Spleen (tissue), 11 donors: Measurements from ENCODE around the gene RNF224. TPM values are rescaled to one million over a fixed set of nuclear protein-coding genes. Genes with fewer than 3 reads are reported as not detected.

Source experiments
- DNase-seq: peaks from one replicate; pipeline ENCODE4 v3.0.0-alpha.2; 2020
- H3K27ac ChIP-seq, 8 donors: fragments of 200-600 bp; sonication (generic) in 7 of 8; 1 replicate in 4 of 8; 2 replicates in 4 of 8; pipeline versions ENCODE4 v1.5.0 to v1.8.0; 2016 to 2021; ENCODE audit warnings: inconsistent platforms in 4 of 8, mild to moderate bottlenecking in 4 of 8, moderate library complexity in 1 of 8
- H3K27me3 ChIP-seq, 7 donors: fragments of 200-600 bp; sonication (generic) in 6 of 7; replicated peaks in 1 of 7; 1 replicate in 4 of 7; 2 replicates in 3 of 7; pipeline versions ENCODE4 v1.5.0 to v1.8.0; 2016 to 2021; ENCODE audit warnings: inconsistent platforms in 3 of 7, mild to moderate bottlenecking in 1 of 7
- H3K36me3 ChIP-seq, 6 donors: fragments of 200-600 bp; sonication (generic) in 5 of 6; 1 replicate in 4 of 6; 2 replicates in 2 of 6; pipeline versions ENCODE4 v1.5.0 to v1.8.0; 2016 to 2021; ENCODE audit warnings: inconsistent platforms in 2 of 6
- H3K4me1 ChIP-seq, 6 donors: fragments of 200-600 bp; sonication (generic) in 5 of 6; 1 replicate in 3 of 6; 2 replicates in 3 of 6; pipeline versions ENCODE4 v1.5.0 to v1.8.0; 2016 to 2021; ENCODE audit warnings: inconsistent platforms in 3 of 6
- H3K4me3 ChIP-seq, 8 donors: fragments of 200-600 bp; sonication (generic) in 7 of 8; 1 replicate in 4 of 8; 2 replicates in 4 of 8; pipeline versions ENCODE4 v1.5.0 to v1.8.0; 2016 to 2021; ENCODE audit warnings: inconsistent platforms in 4 of 8, mild to moderate bottlenecking in 4 of 8, moderate library complexity in 2 of 8
- H3K9me3 ChIP-seq, 8 donors: fragments of 200-600 bp; sonication (generic) in 7 of 8; 1 replicate in 4 of 8; 2 replicates in 4 of 8; pipeline versions ENCODE4 v1.5.0 to v1.8.0; 2016 to 2021; ENCODE audit warnings: inconsistent platforms in 4 of 8
- POLR2A ChIP-seq, 3 donors: fragments of 450-650 bp; IDR thresholded peaks; one replicate each; pipeline ENCODE4 v1.5.1; 2017; ENCODE audit warnings: antibody characterized with exemption in 3 of 3, mild to moderate bottlenecking in 1 of 3
- POLR2AphosphoS5 ChIP-seq, 3 donors: sonication (generic); formaldehyde crosslinking; IDR thresholded peaks; one replicate each; pipeline ENCODE4 v1.5.1; 2017; ENCODE audit warnings: antibody characterized with exemption in 3 of 3
- WGBS, 5 donors: extraction: QIAGEN DNeasy Blood & Tissue Kit in 3 of 5; methylation state at CpG; one replicate each; pipeline versions ENCODE4 v1.1.5 to v1.1.7; 2013 to 2018; 5-methylcytosine and 5-hydroxymethylcytosine counted together
- intact Hi-C: fragments of 100-400 bp; cut with DNase I; formaldehyde crosslinking; loops from one replicate; pipeline ENCODE4 v1.15.0; 2023; ENCODE audit warnings: low total_unique reads
- polyA plus RNA-seq, 3 donors: library from polyadenylated mRNA; stranded (reverse); fragments of 200-250 nt; gene quantifications; one replicate each; pipeline ENCODE4 v1.2.1, GENCODE V29; 2013
- total RNA-seq, 7 donors: library from RNA; depleted of rRNA in 3 of 7; stranded (reverse); fragments of >200 nt in 3 of 7; fragmentation: NEBNext Ultra II Directional in 4 of 7; extraction: Animal tissue kit (Norgen Biotek cat#: 25700) in 4 of 7; gene quantifications; one replicate each; pipeline versions ENCODE4 v1.1.0 to v1.2.1, GENCODE V29; 2016 to 2021
- TF ChIP-seq, protein P1 (sequence below), 11 experiments: fragments of 200-600 bp in 7 of 11; fragments of 450-650 bp in 4 of 11; sonication (generic) in 4 of 11; IDR thresholded peaks in 8 of 11; conservative IDR thresholded peaks in 3 of 11; 1 replicate in 7 of 11; 2 replicates in 4 of 11; pipeline versions ENCODE4 v1.4.0 to v1.8.0; 2016 to 2021; ENCODE audit warnings: antibody characterized with exemption in 11 of 11, inconsistent platforms in 4 of 11, mild to moderate bottlenecking in 1 of 11
- donor health status: healthy with polysubstance abuse.
- donor health status: DM: no; HTN: no; CAD: no; lungs with moderate emphysema.
- donor health status: DM: no; HTN: no; CAD: no.
- donor health status: Bipolar disorder and iron deficiency.
- donor health status: healthy.
- donor health status: DM: no; HTN: no; CAD: no.
- donor health status: DM: yes; HTN: yes; CAD: no.

The RNF224 gene
- total and polyA plus RNA-seq, 10 donors: not detected

DNA sequence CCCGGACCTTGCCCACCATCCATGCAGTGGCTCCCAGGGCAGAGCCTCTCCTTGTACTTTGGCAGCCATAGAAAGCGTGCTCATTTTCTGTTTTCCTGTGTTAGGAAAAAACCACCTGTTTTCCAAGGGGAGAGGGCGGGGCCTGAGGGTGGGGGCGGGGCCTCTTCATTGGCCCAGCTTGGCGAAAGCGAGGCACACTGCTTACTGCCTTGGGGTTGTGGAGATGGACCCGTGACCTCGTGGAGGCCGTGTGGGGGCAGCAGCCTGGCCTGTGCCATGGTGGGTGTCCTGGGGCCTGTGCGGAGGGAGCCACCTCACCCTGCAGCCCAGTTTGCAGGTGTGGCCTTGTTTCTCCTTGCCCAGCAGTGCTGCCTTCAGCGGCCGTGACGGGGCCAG lies 45.8 kb downstream of the RNF224 start:
- intact Hi-C loops: no loop called here
- TF ChIP-seq, protein P1, sequence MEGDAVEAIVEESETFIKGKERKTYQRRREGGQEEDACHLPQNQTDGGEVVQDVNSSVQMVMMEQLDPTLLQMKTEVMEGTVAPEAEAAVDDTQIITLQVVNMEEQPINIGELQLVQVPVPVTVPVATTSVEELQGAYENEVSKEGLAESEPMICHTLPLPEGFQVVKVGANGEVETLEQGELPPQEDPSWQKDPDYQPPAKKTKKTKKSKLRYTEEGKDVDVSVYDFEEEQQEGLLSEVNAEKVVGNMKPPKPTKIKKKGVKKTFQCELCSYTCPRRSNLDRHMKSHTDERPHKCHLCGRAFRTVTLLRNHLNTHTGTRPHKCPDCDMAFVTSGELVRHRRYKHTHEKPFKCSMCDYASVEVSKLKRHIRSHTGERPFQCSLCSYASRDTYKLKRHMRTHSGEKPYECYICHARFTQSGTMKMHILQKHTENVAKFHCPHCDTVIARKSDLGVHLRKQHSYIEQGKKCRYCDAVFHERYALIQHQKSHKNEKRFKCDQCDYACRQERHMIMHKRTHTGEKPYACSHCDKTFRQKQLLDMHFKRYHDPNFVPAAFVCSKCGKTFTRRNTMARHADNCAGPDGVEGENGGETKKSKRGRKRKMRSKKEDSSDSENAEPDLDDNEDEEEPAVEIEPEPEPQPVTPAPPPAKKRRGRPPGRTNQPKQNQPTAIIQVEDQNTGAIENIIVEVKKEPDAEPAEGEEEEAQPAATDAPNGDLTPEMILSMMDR (IDR thresholded peaks at IDR 0.05 in 8 of 11, conservative IDR thresholded peaks at IDR 0.05 in 3 of 11): no peak
- TF ChIP-seq POLR2A (IDR thresholded peaks at IDR 0.05) (no peak), POLR2AphosphoS5 (IDR thresholded peaks at IDR 0.05) (no peak)
- H3K27me3 ChIP-seq: no peaks in the 10 kb centered on the region
- no peak overlapping the region for H3K27ac ChIP-seq
- no peaks in the 10 kb centered on the region for H3K9me3 ChIP-seq
- no peak overlapping the region for H3K4me3 ChIP-seq
- peaks cover 21 to 91% (median 60%) of the 10 kb centered on the region in 6 donors for H3K4me1 ChIP-seq
- 88 to 96% (median 92%) methylated on average over 10 to 13 of the region's 13 CpGs for WGBS, 5 donors
- peaks cover 0 to 58% (median 23%) of the 10 kb centered on the region in 6 donors for H3K36me3 ChIP-seq
- DNase-seq: no peak

DNA sequence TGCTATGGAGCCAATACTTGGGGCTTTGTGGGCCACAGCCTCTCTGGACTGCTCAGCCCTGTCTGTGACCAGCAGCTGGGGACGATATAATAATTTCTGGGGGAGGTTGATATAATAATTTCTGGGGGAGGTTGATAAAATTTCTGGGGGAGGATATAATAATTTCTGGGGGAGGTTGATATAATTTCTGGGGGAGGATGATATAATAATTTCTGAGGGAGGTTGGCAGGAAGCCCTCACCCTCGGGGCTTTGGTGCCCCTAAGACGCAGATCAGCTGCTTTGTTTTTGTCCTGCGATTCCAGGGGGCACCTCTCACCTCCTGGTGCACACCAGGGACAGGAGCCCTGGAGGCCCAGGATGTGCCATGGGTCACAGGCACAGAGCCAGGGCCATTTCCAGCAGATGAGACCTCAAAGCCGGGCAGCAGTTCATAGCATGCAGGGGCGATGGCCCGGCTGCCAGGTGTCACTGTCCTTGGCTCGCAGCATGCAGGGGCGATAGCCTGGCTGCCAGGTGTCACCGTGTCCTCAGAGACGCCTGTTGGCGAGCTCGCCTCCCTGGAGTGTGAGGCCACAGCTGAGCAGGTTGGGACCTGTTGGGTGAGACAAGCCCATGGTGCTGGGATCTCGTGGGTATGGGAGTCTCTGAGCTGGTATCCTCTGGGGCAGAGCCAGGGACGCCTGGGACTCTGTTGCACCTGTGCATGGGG lies 46.5 kb downstream of the RNF224 start:
- no peak overlapping the region for H3K4me3 ChIP-seq
- H3K36me3 ChIP-seq: peaks cover 0 to 54% (median 24%) of the 10 kb centered on the region in 6 donors
- peak; percentile 70 for DNase-seq
- peaks cover 20 to 91% (median 60%) of the 10 kb centered on the region in 6 donors for H3K4me1 ChIP-seq
- 64 to 91% (median 83%) methylated on average over 6 to 15 of the region's 15 CpGs for WGBS, 5 donors
- TF ChIP-seq POLR2AphosphoS5 (IDR thresholded peaks at IDR 0.05) (no peak), POLR2A (IDR thresholded peaks at IDR 0.05) (no peak)
- TF ChIP-seq, protein P1 (IDR thresholded peaks at IDR 0.05 in 8 of 11, conservative IDR thresholded peaks at IDR 0.05 in 3 of 11): no peak
- no peaks in the 10 kb centered on the region for H3K9me3 ChIP-seq
- no peaks in the 10 kb centered on the region for H3K27me3 ChIP-seq
- no peak overlapping the region for H3K27ac ChIP-seq
- intact Hi-C loops: no loop called here

DNA sequence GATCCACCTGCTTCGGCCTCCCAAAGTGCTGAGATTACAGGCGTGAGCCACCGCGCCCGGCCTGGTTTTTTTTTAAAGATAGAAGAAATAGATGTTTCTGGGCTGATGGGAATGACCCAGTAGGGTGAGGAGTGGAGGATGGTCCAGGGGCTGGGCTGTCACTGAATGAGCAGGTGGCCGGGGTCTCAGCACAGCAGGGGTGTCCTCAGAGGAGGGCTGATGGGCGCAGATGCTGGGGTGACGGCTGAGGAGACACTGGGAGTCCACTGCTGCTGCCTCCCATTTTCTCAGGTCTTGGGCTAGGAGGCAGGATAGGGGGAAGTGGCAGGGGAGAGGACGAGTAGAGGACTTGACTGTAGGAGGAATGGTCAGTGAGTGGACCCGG lies 47.9 kb downstream of the RNF224 start:
- H3K27ac ChIP-seq: peak overlapping the region in 3 of 8 donors; percentile 92 to 95 (median 94)
- intact Hi-C loops: no loop called here

More for the DNA sequence above, 47.9 kb downstream of the RNF224 start:
- Histone ChIP-seq H3K36me3 (peaks cover 0 to 54% (median 37%) of the 10 kb centered on the region in 6 donors), H3K9me3 (no peaks in the 10 kb centered on the region), H3K4me3 (no peak overlapping the region), H3K4me1 (peaks cover 8 to 92% (median 60%) of the 10 kb centered on the region in 6 donors), H3K27me3 (no peaks in the 10 kb centered on the region)
- 79 to 90% (median 88%) methylated on average over 10 of the region's 10 CpGs for WGBS, 5 donors
- TF ChIP-seq POLR2AphosphoS5 (IDR thresholded peaks at IDR 0.05) (no peak), POLR2A (IDR thresholded peaks at IDR 0.05) (no peak)
- TF ChIP-seq, protein P1 (IDR thresholded peaks at IDR 0.05 in 8 of 11, conservative IDR thresholded peaks at IDR 0.05 in 3 of 11): no peak
- DNase-seq: peak; percentile 64
